Lower leg skin (tissue), 4 donors: ENCODE measurements around the gene NBEA. TPM values are rescaled to one million over a fixed set of nuclear protein-coding genes. Genes with fewer than 3 reads are reported as not detected.

ENCODE experiments used
- DNase-seq, 2 donors: peaks; one replicate each; pipeline ENCODE4 v3.0.0-alpha.2; 2019; ENCODE audit warnings: low spot score in 2 of 2
- H3K4me3 ChIP-seq: fragments of 200-600 bp; sonication (generic); 2 replicates; pipeline ENCODE4 v1.5.1; 2017; ENCODE audit warnings: mild to moderate bottlenecking, low read depth; ENCODE audit not compliant: poor library complexity, severe bottlenecking
- POLR2A ChIP-seq, 2 donors: fragments of 450-650 bp; IDR thresholded peaks; one replicate each; pipeline ENCODE4 v1.6.1; 2016 to 2017; ENCODE audit warnings: antibody characterized with exemption in 2 of 2, mild to moderate bottlenecking in 1 of 2, moderate library complexity in 1 of 2
- WGBS, 2 donors: methylation state at CpG; one replicate each; pipeline ENCODE4 v1.1.5; 2018; 5-methylcytosine and 5-hydroxymethylcytosine counted together
- intact Hi-C: fragments of 100-400 bp; cut with DNase I; formaldehyde crosslinking; loops from one replicate; pipeline ENCODE4 v1.15.0; 2023; ENCODE audit warnings: low total_unique reads
- total RNA-seq, 4 donors: library from RNA; depleted of rRNA; stranded (reverse); fragments of >200 nt; gene quantifications; one replicate each; pipeline ENCODE4 v1.1.0, GENCODE V29; 2016
- TF ChIP-seq, protein P1 (sequence below), 3 donors: fragments of 450-650 bp; IDR thresholded peaks; one replicate each; pipeline ENCODE4 v1.5.1; 2016; ENCODE audit warnings: antibody characterized with exemption in 3 of 3, mild to moderate bottlenecking in 3 of 3, moderate library complexity in 2 of 3

The NBEA gene
- total RNA-seq, 4 donors from 2014 or later: 1.5 to 4.5 (median 3.7) TPM

DNA sequence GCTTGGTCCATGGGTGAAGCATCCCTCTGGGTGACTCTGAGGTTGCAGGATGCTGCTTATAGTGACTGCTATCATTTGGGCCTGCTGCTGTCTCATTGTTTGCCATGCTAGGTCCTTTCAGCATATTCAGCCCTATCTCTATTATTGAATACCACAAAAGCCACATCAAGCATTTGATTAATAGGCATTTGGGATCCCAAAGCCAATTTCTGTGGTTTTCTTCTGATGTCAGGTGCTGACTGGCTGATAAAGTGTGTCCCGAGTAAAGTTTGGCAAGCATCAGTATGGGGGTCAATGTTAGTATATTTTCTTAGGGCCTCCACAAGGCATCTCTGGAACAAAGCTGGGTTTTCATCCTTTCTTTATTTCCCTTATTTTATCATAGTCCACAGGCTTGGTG, 204.6 kb downstream of the NBEA start:
- no peak overlapping the region for H3K4me3 ChIP-seq
- TF ChIP-seq POLR2A (IDR thresholded peaks at IDR 0.05): no peak
- TF ChIP-seq, protein P1, sequence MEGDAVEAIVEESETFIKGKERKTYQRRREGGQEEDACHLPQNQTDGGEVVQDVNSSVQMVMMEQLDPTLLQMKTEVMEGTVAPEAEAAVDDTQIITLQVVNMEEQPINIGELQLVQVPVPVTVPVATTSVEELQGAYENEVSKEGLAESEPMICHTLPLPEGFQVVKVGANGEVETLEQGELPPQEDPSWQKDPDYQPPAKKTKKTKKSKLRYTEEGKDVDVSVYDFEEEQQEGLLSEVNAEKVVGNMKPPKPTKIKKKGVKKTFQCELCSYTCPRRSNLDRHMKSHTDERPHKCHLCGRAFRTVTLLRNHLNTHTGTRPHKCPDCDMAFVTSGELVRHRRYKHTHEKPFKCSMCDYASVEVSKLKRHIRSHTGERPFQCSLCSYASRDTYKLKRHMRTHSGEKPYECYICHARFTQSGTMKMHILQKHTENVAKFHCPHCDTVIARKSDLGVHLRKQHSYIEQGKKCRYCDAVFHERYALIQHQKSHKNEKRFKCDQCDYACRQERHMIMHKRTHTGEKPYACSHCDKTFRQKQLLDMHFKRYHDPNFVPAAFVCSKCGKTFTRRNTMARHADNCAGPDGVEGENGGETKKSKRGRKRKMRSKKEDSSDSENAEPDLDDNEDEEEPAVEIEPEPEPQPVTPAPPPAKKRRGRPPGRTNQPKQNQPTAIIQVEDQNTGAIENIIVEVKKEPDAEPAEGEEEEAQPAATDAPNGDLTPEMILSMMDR (IDR thresholded peaks at IDR 0.05): no peak
- DNase-seq: no peak
- intact Hi-C loops: no loop called here
- WGBS, 2 donors: 65 to 85% methylated on average over 1 of the region's 1 CpG

DNA sequence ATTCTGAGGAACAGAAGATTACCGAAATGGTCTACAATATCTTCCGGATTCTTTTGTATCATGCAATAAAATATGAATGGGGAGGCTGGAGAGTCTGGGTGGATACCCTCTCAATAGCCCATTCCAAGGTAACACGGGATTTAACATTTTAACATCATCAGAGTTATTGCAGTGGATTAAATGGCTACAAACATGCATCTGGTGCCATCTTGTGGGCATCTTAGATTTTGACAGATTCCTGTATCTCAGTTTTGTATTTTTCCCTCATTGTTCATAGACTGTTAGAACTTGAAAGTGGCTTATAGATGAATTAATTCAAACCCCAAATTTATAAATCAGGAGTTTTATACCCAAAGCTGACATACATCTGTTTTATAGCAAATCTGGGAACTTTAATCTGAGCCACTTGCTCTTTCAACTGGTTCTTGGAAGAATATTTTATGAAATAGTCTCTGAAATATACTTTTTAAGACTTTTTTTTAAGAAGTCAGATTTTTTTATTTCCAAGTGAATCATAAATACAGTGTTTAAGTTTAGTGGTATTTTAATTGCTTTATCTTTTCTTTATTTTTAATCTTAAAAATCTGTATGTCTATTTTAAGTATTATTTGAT, 215.2 kb downstream of the NBEA start:
- intact Hi-C loops: loop anchor here (10.0 kb wide), 2 partner anchors 1072 to 1432 kb away; no protein-coding TSS in a partner anchor
- 26 to 34% methylated on average over 3 of the region's 3 CpGs for WGBS, 2 donors
- peak in 1 of 2 donors; percentile 31 for DNase-seq
- H3K4me3 ChIP-seq: no peak overlapping the region
- TF ChIP-seq, protein P1 (IDR thresholded peaks at IDR 0.05): no peak
- no peak for TF ChIP-seq POLR2A (IDR thresholded peaks at IDR 0.05)

DNA sequence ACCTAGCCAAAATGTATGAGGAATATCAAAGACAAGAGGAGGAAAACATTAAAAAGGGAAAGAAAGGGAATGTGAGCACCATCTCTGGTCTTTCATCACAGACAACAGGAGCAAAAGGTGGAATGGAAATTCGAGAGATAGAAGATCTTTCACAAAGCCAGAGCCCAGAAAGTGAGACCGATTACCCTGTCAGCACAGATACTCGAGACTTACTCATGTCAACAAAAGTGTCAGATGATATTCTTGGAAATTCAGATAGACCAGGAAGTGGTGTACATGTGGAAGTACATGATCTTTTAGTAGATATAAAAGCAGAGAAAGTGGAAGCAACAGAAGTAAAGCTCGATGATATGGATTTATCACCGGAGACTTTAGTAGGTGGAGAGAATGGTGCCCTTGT, 217.0 kb downstream of the NBEA start:
- intact Hi-C loops: loop anchor here (10.0 kb wide), 2 partner anchors 1074 to 1434 kb away; no protein-coding TSS in a partner anchor
- no peak for TF ChIP-seq POLR2A (IDR thresholded peaks at IDR 0.05)
- TF ChIP-seq, protein P1 (IDR thresholded peaks at IDR 0.05): no peak
- WGBS, 2 donors: 64 to 66% methylated on average over 5 of the region's 5 CpGs
- no peak overlapping the region for H3K4me3 ChIP-seq
- DNase-seq: no peak

DNA sequence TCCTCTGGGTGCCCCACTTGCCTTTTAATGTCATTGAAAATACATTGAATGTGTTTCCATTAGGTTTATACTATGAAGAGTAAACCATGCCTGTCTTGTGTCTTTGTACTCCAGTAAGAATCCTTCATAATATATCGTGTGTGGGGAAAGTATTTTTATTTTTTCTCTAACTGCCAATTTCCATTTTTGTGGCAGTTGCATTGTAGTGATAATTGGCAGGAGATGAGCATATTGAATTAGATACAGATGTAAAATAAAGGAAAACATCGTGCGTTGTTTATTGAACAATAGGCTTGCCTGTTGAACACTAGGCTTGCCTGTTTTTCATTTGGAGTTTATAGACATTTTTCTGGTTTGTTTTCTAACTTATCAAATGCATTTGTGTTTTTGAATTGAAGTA, 218.8 kb downstream of the NBEA start:
- intact Hi-C loops: loop anchor here (10.0 kb wide), 1 partner anchor 1236 kb away; no protein-coding TSS in a partner anchor

DNA sequence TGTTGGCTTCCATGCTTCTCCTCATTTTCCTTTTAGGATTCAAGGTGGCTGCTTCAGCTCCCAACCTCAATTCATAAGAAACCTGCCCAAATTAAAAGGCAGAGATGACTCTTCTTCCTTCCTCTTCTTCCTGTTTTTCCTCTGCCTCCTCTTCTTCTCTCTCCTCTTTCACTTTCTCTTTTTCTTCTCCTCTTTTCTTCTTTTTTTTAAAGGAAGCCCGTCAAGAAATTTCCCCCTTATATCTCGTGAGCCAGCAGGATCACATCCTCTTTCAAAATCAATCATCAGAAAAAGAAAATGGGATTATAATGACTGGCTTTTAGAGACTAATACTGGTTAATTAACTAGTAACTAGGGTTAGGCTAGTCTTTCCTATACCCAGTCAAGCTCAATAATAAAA, 220.3 kb downstream of the NBEA start:
- no peak overlapping the region for H3K4me3 ChIP-seq
- DNase-seq: no peak
- intact Hi-C loops: loop anchor here (10.0 kb wide), 1 partner anchor 1238 kb away; no protein-coding TSS in a partner anchor
- TF ChIP-seq POLR2A (IDR thresholded peaks at IDR 0.05): no peak
- TF ChIP-seq, protein P1 (IDR thresholded peaks at IDR 0.05): no peak
- WGBS, 2 donors: 45 to 46% methylated on average over 2 of the region's 2 CpGs

More for the DNA sequence above, 218.8 kb downstream of the NBEA start:
- TF ChIP-seq POLR2A (IDR thresholded peaks at IDR 0.05): no peak
- TF ChIP-seq, protein P1 (IDR thresholded peaks at IDR 0.05): no peak
- WGBS, 2 donors: 47 to 49% methylated on average over 3 of the region's 3 CpGs
- H3K4me3 ChIP-seq: no peak overlapping the region
- no peak for DNase-seq
